Measurements from ENCODE around the gene STX8. TPM values are rescaled to one million over a fixed set of nuclear protein-coding genes. Genes with fewer than 3 reads are reported as not detected.

STX8 gene
- total RNA-seq, 1 donor from 2014 or later = 75.9 TPM

DNA sequence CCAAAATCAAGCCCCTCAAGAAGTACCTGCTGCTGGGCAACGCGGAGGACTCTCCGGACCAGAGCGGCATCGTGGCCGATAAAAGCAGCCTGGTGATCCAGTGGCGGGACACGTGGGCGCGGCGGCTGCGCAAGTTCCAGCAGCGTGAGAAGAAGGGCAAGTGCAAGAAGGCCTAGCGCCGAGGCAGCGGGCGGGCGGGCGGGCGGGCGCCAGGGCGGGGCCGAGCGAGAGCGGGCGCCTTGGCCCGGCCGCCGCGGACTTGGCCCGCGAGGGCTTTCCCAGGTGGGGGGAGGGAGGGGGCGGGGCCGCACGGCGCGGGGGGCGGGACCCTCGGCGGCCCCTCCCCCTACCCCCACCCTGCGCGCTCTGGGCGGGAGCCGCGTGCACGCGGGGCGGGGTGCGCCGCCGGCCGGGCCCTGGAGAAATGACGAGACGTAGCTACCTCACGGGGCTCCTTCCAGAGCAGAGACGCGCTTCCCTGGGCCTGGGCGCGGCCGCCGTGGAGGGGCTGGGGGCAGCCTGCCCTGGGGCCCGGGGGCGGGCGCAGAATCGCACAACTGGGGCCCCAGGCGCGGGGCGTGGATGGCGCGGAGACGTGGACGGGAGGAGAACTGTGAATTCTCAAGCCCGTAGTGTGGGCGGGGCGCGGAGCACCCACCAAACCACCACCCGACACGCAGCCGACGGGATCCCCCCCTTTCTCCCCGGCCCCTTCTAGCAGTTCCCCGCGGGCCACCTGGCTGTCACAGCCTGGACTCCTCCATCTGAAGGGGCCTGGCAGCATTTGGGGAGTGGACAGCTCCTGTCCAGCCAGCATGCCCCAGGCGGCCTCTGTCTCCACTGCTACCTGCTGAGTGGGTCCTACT, 335.6 kb downstream of the STX8 start:
- DNase-seq (ENCODE audit: low spot score) = peak; percentile 82

DNA sequence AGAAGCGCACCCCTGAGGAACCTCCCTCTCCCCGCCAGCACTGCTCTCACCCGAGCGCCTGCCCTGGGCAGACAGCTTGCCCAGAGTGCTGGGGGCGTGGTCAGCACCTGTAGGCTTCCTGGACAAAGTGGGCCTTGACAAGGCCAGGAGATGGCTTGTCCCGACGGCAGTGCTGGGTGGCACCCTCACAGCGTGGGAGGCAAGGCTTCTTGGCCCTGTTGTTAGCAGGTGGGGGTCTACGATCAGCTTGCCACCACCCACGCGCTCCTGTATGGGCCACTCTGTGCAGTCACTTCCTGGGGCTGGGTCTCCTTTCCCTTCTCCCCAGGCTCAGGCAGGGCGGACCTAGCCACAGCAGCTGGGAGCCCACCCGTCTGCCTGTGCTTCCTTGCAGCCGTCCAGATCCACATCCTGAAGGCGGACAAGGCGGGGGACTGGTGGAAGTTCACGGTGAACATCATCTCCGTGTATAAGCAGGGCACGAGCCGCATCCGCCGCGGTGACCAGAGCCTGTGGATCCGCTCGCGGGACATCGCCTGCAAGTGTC, 336.3 kb downstream of the STX8 start:
- DNase-seq (ENCODE audit: low spot score) = no peak

DNA sequence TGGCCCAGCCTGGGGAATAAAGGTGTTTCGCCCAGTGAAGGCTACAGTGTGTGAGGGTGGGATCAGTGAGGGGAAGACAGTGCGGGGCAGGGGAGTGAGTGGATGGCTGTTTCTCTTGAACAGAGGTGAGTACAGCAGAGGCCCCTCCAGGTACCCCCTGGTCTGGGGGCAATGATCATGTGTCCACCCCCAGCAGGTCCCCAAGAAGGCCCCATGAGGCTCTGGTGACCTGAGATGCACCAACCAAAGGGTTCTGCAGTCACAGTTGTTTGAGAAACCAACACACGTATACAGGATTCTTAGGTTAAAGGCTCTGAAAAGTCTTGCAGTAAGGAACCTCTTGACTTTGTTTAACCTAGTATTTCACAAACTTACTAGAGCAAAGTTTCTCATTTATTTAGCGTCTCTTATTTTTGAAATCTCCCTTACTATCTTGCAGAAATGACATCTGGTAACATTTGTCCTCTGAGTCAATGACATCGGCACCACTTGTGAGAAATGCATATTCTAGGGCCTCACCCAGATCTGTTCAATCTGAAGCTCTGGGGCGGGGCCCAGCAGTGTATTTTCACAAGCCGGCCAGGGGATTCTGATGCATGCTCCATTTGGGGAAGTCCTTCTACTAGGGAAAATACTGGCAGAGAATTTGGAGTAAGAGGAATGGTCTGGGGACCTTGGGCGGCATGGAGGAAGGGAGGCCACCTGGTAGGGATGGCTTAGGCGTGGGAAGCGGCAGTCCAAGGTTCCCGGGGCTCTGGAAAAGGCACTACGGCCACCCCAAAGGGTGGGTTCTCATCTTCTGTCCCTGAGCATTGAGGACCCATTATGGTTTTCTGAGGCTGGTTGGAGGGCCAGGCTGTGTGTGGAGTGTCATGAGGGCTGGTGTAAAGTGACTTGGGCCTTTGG, 337.0 kb downstream of the STX8 start:
- no peak for DNase-seq (ENCODE audit: low spot score)

DNA sequence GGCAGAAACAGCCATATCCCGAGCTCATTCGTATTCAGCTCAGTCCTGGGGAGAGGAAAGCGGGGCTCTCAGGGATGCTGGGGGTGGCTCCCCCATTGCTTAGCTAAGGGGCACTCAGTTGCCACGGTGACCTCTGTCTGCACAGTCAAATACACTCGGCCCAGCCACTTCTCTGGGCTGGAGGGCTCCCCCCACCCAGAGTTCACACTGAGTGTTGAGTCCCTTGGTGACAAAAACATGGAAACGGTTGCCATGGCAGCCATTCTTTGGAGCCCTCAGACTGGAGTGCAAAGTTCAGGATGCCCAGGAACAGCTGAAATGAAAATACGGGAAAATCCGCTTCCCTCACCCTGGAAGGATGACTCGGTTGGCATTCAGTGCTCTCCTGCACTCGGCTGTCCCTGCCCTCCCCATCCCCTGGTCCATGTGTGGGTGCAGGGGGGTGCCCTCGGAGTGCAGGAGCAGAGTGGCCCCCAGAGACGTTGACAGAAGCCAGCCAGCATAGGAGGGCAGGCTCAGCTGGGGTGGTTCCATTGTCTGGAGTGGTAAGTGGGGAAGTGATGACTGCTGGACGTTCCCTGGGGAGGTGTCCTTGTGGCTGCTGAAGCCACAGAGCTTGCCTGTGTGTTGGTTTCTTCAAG, 337.8 kb downstream of the STX8 start:
- DNase-seq (ENCODE audit: low spot score) = no peak

DNA sequence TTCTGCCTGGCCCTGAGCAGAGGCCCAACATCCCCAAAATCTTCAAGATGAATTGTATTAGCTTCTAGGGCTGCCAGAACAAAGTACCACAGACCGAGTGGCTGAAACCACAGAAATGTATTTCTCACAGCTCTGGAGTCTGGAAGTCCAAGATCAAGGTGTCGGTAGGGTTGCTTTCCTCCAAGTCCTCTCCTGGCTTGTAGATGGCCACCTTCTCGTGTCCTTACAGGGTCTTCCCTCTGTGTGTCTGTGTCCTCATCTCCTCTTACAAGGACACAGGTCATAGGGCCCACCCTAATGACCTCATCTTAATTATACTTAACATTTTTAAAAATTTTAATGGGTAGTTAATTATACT, 338.6 kb downstream of the STX8 start:
- no peak for DNase-seq (ENCODE audit: low spot score)

DNA sequence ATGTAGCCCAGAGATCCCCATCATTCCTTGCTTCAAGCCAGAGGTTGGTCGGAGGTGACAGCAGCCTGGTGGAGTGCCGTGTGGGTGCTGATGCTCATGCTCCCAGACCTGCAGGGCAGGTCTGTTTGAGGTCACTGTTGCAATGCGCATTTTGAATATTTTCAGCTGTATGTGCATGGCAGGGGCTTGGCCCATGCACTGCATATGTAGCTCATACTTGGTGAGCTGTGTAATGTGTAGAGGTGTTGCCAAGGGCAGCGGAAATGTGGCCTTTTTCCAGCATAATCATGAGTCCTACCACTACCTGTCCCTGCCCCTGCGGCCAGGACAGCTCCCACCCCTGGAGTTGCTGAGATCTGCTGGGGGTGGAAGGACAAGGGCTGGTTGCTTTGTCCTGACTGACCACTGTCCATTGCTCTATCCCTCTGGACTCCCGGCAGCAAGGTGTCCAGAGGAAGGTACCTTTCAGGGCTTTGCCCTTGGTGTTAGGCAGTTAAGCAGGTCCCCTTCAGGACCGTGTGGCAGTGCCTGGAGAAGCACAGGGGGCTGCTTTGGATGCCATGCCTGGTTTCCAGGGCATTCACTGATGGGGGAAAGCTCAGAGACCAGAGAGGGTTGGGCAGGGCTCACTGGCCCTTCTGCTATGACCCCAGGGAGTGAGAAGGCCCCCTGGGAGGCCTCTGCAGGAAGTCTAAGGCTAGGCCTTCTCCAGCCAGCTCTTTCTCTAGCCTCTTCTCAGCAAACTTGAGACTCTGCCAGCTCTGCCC, 339.2 kb downstream of the STX8 start:
- no peak for DNase-seq (ENCODE audit: low spot score)

DNA sequence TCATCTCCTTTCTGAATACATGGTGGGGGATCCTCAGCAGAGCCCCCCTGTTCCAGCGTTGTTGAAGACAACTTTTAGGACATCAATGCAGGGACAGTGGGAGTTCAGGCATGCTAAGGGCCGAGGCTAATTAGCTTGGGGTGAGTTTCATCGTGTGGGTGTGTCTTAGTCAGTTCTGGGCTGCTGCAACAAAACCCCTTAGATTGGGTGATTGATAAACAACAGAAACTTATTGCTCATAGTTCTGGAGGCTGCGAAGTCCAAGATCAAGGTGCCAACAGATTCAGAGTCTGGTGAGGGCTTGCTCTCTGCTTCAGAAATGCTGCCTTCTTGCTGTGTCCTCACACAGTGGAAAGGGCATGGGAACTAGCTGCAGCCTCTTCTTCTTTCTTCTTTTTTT, 340.3 kb downstream of the STX8 start:
- no peak for DNase-seq (ENCODE audit: low spot score)

DNA sequence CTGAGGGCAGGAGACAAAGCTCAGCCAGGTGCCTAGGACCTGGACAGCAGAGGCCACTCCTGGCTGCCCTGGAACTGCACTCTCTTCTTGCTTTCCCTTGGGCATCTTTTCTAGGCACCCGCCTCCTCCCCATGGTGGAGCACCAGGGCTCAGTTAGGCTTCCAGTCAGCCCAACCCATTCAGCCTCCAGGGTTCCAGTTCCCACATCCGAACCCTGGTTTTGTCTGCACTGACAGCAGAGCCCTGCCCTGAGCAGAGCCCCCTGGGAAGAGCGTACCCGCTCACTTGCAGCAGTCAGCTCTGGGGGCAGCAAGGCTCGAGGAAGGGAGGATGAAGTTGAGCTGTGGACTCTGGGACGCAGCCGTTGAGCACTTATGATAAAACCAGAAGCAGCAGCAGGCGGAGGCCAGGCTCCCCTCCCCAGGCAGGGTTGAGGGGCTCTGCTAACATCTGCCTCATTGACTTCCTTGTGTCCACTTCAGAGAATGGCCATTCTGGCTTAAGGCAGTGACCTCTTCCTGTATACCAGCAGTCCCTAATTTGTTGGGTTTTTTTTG, 341.2 kb downstream of the STX8 start:
- no peak for DNase-seq (ENCODE audit: low spot score)

DNA sequence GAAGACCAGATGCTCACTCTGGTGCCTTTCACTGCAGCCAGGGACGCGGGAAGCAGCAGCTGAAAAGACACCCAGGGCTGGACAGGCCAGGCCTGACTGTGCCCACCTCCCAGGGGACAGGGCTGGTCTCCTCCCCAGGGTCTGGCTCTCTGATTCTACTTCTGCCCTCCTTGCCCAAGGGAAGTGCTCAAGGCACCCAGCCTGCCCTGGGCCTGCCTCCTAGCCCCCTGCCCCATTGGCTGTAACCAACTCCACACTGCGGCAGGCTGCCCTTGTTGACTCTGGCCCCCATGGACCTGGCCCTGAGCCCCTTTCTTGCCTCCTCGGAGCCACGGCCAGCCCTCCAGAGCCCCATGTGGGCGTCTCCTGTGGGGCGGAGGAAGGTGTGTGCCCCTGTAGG, 341.9 kb downstream of the STX8 start:
- no peak for DNase-seq (ENCODE audit: low spot score)

DNA sequence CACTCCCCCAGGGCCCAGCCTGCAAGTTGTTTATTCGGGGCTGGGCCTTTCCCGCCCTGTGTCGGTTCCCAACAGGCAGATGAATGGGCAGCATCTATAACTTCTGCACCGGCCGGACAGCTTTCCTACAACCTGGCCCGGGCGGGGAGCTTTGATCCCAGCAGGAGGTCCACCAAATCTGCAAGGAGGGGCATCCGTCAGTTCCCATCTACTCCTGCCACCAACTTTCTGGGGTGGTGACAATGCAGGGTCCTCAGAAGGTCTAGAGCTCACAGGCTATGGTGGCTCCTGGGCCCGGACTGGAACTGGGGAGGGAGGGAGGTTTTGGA, 342.4 kb downstream of the STX8 start:
- DNase-seq (ENCODE audit: low spot score) = no peak

DNA sequence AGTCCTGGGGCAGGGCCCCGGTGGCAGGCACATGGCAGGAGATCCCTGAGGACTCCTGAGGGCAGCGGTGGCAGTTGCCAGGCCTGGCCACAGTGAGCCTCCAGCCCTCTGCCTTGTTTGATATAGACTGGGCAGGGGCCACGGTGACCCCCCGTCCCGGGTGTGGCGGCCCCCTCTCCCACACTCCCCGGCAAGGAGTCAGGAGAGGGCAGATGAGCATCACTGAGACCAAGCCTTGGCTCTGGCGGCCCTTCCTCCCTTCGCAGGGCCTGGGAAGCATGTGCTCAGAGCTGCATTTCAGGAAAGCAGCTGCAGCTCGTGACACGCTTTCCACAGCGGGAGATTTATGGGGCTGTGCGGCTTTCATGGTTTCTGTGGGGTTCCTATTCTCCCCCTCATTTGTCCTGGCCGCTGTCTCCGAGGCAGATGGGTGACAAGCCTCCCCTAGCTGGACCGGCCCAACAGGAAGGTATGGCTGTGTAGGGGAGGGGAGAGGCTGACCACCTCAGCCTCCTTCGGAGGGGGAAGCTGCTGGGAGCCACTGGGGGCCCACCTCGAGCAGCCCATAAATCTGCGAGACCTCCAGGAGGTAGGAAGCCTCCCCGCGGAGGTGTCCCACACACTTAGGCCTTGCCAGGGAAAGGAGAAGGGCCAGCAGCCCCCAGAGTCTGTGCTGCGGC, 342.9 kb downstream of the STX8 start:
- DNase-seq (ENCODE audit: low spot score) = peak; percentile 74

DNA sequence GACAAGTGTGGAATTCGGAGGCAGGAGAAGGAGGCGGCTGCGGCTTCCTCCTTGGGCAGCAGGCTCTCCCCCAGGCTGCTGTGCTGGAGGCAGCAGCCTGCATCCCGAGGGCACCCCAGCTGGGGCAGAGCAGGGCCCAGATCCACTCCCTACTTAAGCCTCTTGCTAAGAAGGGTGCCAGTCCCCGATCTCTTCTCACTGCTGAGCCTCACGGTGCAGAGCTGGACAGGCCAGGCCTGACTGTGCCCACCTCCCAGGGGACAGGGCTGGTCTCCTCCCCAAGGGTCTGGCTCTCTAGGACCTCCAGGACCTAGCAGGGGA, 343.5 kb downstream of the STX8 start:
- DNase-seq (ENCODE audit: low spot score) = no peak

DNA sequence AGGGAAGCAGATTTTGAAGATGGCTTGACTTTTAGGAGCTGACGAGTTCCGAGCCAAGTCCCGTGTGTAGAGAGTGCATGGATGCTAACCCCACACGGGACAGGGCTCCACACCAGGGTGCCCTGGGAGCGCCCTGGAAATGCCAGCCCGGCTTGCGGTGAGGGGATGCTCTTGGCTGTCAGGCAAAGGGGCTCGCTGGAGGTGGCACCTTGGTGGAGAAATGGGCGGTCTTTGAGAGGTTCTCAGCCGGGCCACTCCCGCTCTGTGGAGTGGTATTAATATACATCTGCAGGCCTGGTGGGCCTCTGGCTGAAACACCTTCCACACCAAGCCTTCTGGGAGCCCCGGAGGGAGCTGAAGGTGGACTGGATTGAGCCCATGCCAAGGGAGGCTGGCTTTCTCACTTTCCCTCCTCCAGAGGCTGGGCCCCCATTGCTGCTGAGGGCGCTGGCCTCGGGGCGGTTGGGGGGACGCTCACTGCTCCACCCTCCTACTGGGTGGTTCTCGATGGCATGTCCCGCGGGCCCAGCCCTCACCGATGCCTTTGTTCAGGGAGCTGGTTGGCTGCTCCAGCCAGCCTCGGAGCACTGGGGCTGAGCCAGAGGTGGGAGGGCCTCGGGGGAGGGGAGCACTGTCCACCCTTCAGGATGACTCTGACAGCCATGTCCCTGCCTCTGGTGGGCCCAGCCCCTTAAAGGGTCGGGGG, 344.0 kb downstream of the STX8 start:
- no peak for DNase-seq (ENCODE audit: low spot score)

DNA sequence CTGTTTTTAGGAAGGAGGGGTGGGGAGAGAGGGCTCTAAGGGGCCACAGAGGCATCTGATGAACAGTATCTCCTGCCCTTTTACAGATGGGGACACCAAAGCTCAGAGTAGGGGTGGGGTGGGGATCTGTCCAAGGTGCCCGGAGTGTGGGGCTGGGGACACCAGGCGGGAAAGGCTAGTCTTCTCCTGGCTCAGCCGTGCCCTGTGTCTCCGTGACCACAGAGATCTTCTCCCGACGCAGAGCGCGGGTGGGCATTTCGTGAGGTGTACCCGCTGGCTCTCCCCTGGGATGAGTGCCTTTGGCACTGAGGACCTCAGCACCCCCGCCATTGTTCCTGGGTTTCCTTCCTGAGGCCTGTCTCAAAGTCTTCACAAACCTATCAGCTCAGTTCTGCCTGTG, 344.8 kb downstream of the STX8 start:
- DNase-seq (ENCODE audit: low spot score) = no peak

DNA sequence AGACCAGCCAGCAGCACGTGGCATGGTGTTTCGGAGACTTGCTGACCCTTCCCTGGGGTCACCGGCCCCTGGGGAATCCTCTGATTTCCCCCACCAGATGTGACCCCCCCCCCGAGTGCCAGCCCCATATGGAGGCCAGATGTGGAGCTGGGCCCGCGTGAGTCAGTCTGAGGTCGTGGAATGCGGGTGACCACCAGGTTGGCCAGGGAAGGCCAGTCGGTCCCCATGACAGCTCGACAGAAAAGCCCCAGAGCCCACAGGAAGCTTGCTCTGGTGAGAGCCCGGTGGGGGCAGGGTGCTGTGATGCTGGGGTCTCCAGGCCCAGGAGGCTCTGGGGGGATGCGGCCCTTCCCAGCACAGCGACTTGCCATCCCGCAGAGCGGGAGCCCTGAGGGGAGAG, 345.3 kb downstream of the STX8 start:
- DNase-seq (ENCODE audit: low spot score) = no peak

DNA sequence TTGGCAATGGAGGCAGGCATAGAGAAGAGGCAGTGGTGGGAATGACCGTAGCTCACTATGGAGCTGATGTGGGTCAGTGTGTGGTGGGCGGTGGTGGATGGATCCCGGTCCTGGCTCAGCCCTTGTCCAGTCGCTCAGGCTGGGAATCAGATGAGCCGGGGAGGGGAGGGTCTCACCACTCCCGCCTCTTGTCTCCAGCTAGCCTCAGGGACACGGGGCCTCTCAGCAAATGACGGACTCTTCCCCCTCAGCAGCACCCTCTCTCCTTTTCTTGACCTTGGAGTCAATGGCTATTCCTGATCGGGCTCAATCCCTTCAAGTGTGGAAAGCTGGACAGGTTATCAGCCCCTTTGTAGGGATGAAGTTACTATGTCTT, 345.8 kb downstream of the STX8 start:
- no peak for DNase-seq (ENCODE audit: low spot score)

DNA sequence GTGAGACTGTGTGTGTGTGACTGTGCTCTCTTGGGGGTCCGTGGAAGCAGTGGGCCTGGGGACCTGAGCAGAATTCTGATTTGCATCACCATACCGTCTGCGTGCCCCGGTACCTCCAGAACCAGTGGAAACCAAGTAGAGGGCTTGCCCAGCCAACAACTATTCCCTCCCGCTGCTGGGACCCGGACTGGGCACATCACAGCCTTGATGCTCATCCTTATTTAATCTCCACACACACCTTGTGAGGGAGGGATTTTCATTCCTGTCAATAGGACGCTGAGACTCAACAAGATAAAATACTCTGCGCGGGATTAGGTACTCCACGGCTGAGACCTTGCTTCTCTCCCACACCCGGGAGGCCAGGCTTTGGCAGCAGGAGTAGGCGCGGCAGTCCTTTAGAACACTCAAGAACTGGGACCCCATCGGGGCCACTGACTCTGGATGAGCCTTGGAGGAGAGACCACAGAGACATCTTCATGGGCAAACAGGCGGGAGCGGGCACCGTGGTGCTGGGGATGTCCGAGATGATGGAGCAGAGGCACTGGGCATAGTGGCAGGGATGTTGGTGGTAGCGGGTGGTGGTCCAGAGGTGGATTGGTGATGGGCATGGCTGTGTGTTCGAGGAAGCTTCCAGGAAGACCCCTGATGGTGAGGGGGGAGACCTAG, 346.3 kb downstream of the STX8 start:
- no peak for DNase-seq (ENCODE audit: low spot score)

DNA sequence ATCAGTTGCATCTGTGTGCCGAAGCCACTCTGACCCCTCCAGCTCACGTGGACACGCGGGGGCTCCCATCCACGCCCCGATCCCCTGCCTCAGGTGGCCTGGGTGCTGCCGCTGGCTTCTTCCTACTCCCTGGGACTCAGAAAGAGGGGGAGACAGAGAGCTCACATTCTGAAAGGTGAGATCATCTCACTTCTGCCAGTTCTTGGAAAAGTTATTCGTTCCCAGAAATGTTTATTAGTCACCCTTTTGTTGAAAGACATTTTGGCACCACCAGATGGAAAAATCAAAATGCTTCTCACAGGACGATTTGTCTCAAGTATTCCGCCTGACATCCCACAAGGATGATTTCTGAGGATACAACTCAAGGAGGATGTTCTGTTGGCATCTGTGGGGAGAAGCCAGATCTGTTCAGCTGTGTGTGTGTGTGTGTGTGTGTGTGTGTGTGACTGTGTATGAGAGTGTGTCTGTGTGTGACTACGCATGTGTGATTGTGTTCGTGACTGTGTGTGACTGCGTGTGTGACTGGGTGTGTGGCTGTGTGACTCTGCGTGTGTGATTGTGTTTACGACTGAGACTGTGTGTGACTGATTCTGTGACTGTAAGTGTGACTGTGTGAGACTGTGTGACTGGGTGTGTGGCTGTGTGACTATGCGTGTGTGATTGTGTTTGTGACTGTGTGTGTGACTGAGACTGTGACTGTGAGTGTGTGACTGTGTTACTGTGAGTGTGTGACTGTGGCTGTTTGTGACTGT, 347.0 kb downstream of the STX8 start:
- DNase-seq (ENCODE audit: low spot score) = no peak

DNA sequence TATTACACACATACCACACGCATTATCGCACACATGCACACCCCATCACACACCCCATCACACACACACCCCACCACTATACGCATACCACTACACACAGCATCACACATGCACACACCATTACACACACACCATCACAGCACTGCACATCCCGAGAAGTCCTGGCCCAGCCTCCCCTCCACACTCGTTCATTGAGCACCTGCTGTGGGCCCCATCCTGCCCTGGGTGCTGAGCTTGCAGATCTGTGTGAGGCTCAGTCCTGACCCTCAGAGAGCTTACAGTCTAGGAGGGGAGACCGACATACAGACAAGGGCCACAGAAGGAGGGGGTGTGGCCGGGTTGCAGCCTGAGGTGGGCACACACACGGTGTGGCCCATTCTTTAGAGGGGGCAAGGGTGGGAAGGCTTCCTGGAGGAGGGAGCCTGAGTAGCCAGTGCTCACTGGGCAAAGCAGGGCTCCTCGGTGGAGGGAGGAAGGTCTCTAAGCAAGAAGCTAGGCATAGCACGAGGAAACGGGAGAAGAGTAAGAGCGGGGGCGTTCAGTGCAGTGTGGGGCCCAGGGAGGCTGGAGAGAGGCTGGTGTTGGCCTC, 347.7 kb downstream of the STX8 start:
- no peak for DNase-seq (ENCODE audit: low spot score)
